Stimulated activated CD4-positive, alpha-beta T cell treated with anti-CD3 and anti-CD28 coated beads, TNF-alpha, amount 100 ng/mL, for 48 hours (primary cell): Measurements from ENCODE around the gene IVL.

Source experiments
- DNase-seq, 3 donors: peaks; one replicate each; pipeline ENCODE4 v3.0.0-alpha.2; 2020; ENCODE audit warnings: low read depth in 3 of 3

IVL gene

DNA sequence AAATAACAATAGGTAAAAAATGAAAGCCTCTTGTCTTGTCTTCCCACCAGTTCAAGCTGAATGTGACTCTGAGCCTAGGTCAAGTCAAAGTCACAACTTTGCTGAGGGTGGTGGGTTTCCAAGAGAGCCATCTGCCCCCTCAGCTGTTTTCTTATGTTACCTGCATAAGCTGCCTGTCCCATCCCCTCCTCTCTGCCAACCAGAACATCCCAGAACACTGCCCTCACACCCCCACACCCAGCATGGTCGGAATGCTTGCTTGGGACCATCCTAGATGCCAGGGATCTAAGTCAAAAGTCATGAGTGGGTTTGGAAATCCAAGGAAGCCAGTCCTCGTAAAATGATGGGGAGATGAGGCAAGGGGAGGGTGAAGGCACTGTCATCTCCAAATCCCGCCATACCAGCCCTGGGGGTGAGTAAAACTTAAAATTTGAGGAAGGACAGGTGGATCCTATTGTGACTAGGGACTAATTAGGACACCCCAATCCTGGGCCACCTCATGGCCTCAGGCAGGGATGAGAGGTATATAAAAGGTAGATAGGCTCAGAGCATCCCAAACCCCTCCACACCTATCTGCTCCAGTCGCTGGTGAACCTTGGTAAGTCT lies 38.4 kb downstream of the IVL start, which contains the start of gene SPRR5:
Gene SPRR5, plus strand, starts transcription at position 556 of the 606 bp plus-strand sequence. CDS start 1,349 bp downstream, outside the sequence.
- no peak for DNase-seq

DNA sequence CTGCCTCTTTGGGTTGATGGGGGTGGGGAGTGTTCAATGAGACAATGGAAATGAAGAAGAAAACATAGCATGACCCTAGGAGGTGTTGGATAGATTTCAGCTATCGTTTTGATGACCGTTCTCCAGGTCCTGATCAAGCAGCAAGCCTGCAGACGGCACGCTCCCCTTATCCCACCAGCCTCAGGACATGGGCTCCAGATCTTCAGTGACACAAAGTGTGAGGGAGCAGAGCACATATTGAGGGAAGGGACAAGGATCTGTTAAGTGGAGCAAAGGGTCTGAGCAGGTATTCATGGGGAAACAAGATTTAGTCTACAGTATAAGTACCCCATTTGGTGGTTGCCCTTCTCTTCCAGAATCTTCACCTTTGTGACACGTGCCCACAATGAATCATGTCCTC lies 43.4 kb downstream of the IVL start:
- DNase-seq: no peak

DNA sequence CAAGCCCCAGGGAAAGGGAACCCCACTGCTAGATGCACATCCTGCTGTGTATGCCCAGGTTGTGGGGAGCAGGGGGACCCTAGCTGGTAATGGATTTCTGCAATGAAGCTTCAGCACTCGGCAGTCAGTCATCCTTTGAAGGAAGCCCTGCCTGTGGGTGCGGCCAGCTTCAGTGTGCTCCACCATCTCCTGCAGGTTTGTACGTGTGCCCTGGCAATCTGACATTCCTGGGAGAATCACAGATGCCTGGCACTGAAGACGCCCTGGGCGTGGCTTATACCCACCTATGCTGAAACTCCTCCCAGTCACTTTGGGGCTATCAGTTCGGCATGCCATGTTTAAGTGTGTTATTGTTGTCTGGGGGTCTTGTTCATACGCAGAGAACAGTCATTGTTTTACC lies 45.4 kb downstream of the IVL start:
- DNase-seq: no peak

DNA sequence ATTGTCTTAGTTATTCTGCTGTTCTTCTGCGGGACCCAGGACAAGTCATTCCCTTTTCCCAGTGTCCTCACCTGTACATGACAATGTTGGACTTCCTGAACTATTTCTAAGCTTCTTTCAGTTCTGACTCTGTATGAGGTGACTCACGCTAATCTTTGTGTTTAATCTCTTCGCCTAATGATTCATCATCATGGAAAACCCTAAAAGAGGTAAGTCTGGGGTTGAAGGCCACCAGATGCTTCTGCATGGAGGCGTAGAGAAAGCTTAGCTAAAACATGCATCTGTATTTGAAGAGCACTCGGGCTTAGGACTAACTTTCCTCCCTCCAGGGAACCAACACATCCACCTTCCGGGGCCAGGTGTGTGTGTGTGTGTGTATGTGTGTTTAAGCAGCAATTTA lies 46.1 kb downstream of the IVL start:
- no peak for DNase-seq

DNA sequence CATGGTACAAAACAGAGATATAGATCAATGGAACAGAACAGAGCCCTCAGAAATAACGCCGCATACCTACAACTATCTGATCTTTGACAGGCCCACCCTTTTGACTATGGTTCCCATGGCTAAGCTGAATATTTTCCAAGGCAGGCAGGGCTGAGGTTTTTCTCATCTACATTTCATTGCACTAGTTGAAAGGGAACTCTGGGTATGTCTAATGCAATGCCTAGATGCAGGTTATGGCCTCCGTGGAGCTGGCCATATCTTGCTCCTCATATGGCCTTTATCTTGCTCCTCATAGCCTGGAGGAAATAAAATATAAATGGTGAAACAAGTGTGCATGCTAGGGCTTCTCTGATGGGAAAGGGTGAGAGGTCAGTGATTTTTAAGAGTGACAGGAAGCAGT lies 49.2 kb downstream of the IVL start:
- no peak for DNase-seq

DNA sequence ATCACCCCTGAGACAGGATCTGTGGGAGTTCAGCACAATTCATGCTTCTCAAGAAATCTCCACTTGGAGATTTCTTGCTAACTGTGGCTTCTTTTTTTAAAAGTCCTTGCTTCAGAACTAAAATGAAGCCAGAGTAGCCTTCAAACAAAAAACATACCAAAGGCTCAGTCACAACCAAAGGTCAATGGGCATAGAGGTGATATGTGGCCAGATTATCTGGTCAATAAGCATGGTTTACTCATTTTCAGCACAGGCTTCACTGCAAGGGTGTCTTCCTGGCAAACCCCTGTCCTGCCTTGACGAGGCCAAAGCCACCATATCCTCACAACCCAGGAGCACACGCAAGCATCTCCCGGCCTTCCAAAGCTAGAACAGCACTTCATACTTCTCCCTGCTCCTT lies 50.9 kb downstream of the IVL start:
- no peak for DNase-seq

DNA sequence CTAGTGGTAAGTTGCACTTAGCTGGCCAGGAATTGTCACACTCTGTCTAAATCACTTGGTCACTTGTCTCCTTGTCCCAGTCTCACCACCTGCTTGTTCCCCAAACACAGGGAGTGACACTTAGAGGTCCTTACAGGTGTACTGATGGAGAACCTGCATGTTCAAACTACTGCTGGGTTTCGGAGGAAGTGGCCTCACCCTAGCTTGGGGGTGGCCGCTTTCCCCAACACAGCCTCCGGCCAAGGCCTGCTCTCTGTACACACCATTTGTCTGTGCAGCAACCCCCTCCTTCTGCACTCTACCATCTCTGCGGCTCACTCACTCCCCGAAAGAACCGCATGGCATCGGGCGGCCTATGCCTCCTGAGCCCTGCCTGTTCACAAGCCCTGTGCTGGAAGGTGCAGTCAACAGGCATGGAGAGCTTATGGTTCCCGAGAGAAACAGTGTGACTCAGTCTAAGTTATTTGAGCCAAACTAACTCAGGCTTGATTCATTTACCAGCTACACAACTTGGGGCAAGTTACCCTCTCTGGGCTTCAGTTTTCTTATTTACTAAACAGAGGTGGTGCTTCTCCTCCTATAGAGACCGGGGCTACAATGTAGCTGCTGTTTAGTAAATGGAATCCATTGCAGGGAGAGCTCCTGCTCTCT lies 51.6 kb downstream of the IVL start:
- no peak for DNase-seq

DNA sequence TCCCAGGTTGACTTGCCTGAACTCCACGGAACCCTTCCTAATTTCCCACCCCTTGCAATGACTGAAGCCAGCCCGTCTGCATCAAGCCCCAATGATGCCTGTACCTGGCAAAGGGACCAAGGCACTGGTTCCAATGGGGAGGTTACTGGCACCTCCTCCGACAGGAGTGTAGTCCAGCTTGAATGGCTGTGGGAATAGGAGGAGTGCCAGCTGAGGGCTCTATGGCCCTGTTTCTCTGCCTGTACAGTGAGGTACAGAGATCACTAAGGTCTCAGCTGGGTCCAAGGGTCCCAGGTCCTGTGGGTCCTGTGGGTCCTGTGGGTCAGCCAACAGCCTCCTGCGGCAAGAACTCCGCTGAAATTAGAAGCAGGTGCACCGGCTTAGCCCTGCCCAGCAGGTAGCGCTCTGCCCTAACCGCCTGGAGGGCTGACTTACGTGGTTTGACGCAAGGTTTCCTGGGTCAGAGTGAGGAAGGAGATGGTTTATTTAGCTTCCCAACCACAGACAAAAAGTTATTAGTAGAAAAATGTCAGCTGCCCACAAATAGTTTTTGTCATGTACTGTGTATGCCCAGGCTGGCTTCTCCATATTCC lies 52.2 kb downstream of the IVL start:
- DNase-seq: no peak
